Measurements from ENCODE around the gene TIAM2. TPM values are rescaled to one million over a fixed set of nuclear protein-coding genes. Genes with fewer than 3 reads are reported as not detected.

Gene TIAM2
- polyA plus RNA-seq, 1 experiment = 12.6 TPM

DNA sequence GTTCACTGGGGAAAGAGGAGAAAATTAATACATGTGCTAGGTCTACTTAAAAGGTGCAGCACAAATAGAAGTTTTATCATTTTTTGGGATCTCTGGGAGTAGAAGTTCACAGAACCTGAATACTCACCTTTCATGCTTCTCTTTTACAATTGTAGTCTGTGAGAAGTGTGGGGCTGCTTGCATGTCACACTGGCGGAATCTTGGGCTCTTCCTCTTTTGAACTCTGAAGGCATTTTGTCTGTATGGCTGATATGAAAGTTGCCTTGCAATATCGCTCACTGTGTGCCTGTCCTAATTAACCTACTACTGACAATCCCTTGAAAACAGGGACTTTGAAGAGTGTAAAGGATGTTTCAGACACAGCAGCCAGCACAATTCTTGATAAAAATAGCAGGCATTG, 202.8 kb downstream of the TIAM2 start:
- DNase-seq (ENCODE audit: low read depth, low spot score) = no peak
- no peaks in the 10 kb centered on the region; the same call in 1 of the 2 replicates for H3K9me3 ChIP-seq (ENCODE audit: control insufficient read depth, insufficient read depth, low read length)
- CTCF ChIA-PET = no interaction called here
- TF ChIP-seq, protein P1, sequence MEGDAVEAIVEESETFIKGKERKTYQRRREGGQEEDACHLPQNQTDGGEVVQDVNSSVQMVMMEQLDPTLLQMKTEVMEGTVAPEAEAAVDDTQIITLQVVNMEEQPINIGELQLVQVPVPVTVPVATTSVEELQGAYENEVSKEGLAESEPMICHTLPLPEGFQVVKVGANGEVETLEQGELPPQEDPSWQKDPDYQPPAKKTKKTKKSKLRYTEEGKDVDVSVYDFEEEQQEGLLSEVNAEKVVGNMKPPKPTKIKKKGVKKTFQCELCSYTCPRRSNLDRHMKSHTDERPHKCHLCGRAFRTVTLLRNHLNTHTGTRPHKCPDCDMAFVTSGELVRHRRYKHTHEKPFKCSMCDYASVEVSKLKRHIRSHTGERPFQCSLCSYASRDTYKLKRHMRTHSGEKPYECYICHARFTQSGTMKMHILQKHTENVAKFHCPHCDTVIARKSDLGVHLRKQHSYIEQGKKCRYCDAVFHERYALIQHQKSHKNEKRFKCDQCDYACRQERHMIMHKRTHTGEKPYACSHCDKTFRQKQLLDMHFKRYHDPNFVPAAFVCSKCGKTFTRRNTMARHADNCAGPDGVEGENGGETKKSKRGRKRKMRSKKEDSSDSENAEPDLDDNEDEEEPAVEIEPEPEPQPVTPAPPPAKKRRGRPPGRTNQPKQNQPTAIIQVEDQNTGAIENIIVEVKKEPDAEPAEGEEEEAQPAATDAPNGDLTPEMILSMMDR (IDR thresholded peaks at IDR 0.05; ENCODE audit: low read depth, low read length) = no peak
- no peak overlapping the region for H3K4me3 ChIP-seq (ENCODE audit: low read depth, low read length)
- H3K27me3 ChIP-seq (ENCODE audit: control insufficient read depth, insufficient read depth, low read length) = no peaks in the 10 kb centered on the region
- no peak overlapping the region for H3K27ac ChIP-seq (ENCODE audit: low read depth, low read length)
- POLR2A ChIA-PET = no interaction called here

DNA sequence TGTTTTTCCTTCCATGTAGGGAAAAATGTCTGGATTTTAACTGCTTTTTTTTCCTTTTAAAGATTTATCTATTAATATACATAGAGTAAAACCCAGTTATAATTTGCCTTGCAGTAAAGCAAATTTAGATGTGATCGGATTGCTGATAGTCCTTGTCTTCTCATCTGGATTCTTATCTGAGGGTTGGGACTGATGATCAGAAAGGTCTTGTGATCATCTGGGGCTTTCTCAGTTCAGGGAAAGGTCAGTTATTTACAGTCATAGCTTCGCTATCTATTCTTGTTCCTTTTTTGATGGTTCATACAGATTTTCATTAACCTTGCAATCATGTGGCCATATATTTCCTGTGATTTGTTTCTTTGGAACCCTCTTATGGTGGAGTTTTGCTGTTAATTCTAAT, 204.9 kb downstream of the TIAM2 start:
- DNase-seq (ENCODE audit: low read depth, low spot score) = no peak
- Histone ChIP-seq H3K9me3 (ENCODE audit: control insufficient read depth, insufficient read depth, low read length) (no peaks in the 10 kb centered on the region; the same call in 1 of the 2 replicates), H3K27ac (ENCODE audit: low read depth, low read length) (no peak overlapping the region), H3K27me3 (ENCODE audit: control insufficient read depth, insufficient read depth, low read length) (no peaks in the 10 kb centered on the region), H3K4me3 (ENCODE audit: low read depth, low read length) (no peak overlapping the region)
- ChIA-PET POLR2A (no interaction called here), CTCF (no interaction called here)
- TF ChIP-seq, protein P1 (IDR thresholded peaks at IDR 0.05; ENCODE audit: low read depth, low read length) = no peak

GRCh38 chr6:155201461-155202226, 206.5 kb downstream of the TIAM2 start:
- H3K27me3 ChIP-seq (ENCODE audit: control insufficient read depth, insufficient read depth, low read length) = no peaks in the 10 kb centered on the region
- ChIA-PET POLR2A (interaction anchor here (0.6 to 1.4 kb wide), 3 partner anchors 13 to 46 kb away, joined by 5 to 12 read pairs (median 6); no protein-coding TSS in a partner anchor), CTCF (no interaction called here)
- no peak overlapping the region for H3K4me3 ChIP-seq (ENCODE audit: low read depth, low read length)
- H3K27ac ChIP-seq (ENCODE audit: low read depth, low read length) = peak overlapping the region; percentile 40
- peak; percentile 49 for DNase-seq (ENCODE audit: low read depth, low spot score)
- no peaks in the 10 kb centered on the region for H3K9me3 ChIP-seq (ENCODE audit: control insufficient read depth, insufficient read depth, low read length)
- TF ChIP-seq, protein P1 (IDR thresholded peaks at IDR 0.05; ENCODE audit: low read depth, low read length) = no peak

DNA sequence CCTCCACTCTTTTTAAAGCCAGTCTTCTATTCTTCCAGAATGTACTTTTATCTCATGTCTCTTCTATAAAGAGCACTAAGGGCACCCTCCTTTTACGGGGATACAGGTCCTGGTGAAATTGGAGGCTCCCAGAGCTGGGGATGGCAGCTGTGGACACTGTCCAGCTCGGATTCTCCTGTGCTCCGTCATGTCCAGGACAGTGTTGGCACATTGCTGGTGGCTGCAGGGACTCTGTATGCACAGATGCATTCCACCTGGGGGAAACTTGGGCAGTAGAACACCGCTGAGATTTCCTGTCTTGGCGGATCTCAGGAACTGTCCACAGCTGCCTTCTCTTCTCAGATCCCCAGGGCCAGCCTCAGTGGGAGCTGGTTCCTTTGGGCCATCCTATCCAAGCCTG, 212.1 kb downstream of the TIAM2 start:
- ChIA-PET CTCF (interaction anchor here (1.1 to 1.2 kb wide), 2 partner anchors 17 to 61 kb away, joined by 3 read pairs; no protein-coding TSS in a partner anchor), POLR2A (no interaction called here)
- TF ChIP-seq, protein P1 (IDR thresholded peaks at IDR 0.05; ENCODE audit: low read depth, low read length) = no peak
- H3K4me3 ChIP-seq (ENCODE audit: low read depth, low read length) = no peak overlapping the region
- H3K27me3 ChIP-seq (ENCODE audit: control insufficient read depth, insufficient read depth, low read length) = no peaks in the 10 kb centered on the region
- DNase-seq (ENCODE audit: low read depth, low spot score) = no peak
- no peaks in the 10 kb centered on the region for H3K9me3 ChIP-seq (ENCODE audit: control insufficient read depth, insufficient read depth, low read length)
- no peak overlapping the region for H3K27ac ChIP-seq (ENCODE audit: low read depth, low read length)

- Histone ChIP-seq H3K27ac (ENCODE audit: low read depth, low read length) (no peak overlapping the region), H3K4me3 (ENCODE audit: low read depth, low read length) (no peak overlapping the region), H3K9me3 (ENCODE audit: control insufficient read depth, insufficient read depth, low read length) (no peaks in the 10 kb centered on the region), H3K27me3 (ENCODE audit: control insufficient read depth, insufficient read depth, low read length) (no peaks in the 10 kb centered on the region)
- ChIA-PET POLR2A (no interaction called here), CTCF (no interaction called here)
- TF ChIP-seq, protein P1 (IDR thresholded peaks at IDR 0.05; ENCODE audit: low read depth, low read length) = no peak
- no peak for DNase-seq (ENCODE audit: low read depth, low spot score)
Measured at GRCh38 chr6:155212106-155212505, 217.0 kb downstream of the TIAM2 start.
